B cell (primary cell): ENCODE data around the gene DTNBP1. TPM values are rescaled to one million over a fixed set of nuclear protein-coding genes. Genes with fewer than 3 reads are reported as not detected.

ENCODE experiments used
- ATAC-seq: fragments of 200-7000 bp; cut with Tn5 transposase; one replicate; pipeline ENCODE4 v1.10.0; 2021; ENCODE audit warnings: low read depth, mild to moderate bottlenecking, moderate number of reproducible peaks, moderate library complexity
- CTCF ChIA-PET: fragments of 350-600 bp; sonication (Branson Sonifier 250); formaldehyde crosslinking; loops from one replicate; lab custom pipeline; 2021; ENCODE audit warnings: antibody characterized with exemption, inconsistent platforms; lab: Charles Lee
- POLR2A ChIA-PET: fragments of 350-600 bp; sonication (Branson Sonifier 250); formaldehyde crosslinking; loops from one replicate; lab custom pipeline; 2021; ENCODE audit warnings: antibody characterized with exemption; lab: Charles Lee
- DNase-seq: peaks from one replicate; pipeline ENCODE4 v3.0.0; 2013
- H2AFZ ChIP-seq: 2 replicates; pipeline ENCODE4 v1.6.1; 2012; ENCODE audit warnings: mild to moderate bottlenecking, low read depth, low read length; ENCODE audit not compliant: insufficient read depth, poor library complexity, severe bottlenecking
- H3K27ac ChIP-seq, 2 donors: 1 replicate in 1 of 2; 2 replicates in 1 of 2; pipeline ENCODE4 v1.5.1; 2012 to 2013; ENCODE audit warnings: low read length in 2 of 2, mild to moderate bottlenecking in 2 of 2, moderate library complexity in 1 of 2
- H3K27me3 ChIP-seq, 4 experiments: fragments of 200-600 bp in 1 of 4; sonication (generic) in 1 of 4; replicated peaks in 1 of 4; 1 replicate in 2 of 4; 2 replicates in 2 of 4; pipeline versions ENCODE4 v1.6.1 to v1.7.0; 2013 to 2016; ENCODE audit warnings: low read length in 3 of 4, mild to moderate bottlenecking in 2 of 4, mixed read lengths in 1 of 4, moderate library complexity in 1 of 4; ENCODE audit not compliant: insufficient read depth in 4 of 4, control insufficient read depth in 3 of 4; ENCODE audit errors: control extremely low read depth in 1 of 4
- H3K36me3 ChIP-seq, 2 experiments: replicated peaks in 1 of 2; 1 replicate in 1 of 2; 2 replicates in 1 of 2; pipeline versions ENCODE4 v1.6.1 to v1.7.1; 2013; ENCODE audit warnings: low read length in 1 of 2; ENCODE audit not compliant: insufficient read depth in 2 of 2, control insufficient read depth in 1 of 2; ENCODE audit errors: control extremely low read depth in 1 of 2, extremely low read depth in 1 of 2
- H3K4me1 ChIP-seq, 2 donors: fragments of 200-600 bp in 1 of 2; sonication (generic) in 1 of 2; 1 replicate in 1 of 2; 2 replicates in 1 of 2; pipeline versions ENCODE4 v1.5.1 to v1.6.1; 2013 to 2017; ENCODE audit warnings: low read length in 2 of 2; ENCODE audit not compliant: control insufficient read depth in 2 of 2, insufficient read depth in 2 of 2
- H3K4me2 ChIP-seq: replicated peaks from 2 replicates; pipeline ENCODE3; 2012; ENCODE audit warnings: mild to moderate bottlenecking, low read depth, low read length; ENCODE audit not compliant: poor library complexity, severe bottlenecking
- H3K4me3 ChIP-seq, 5 experiments: fragments of 200-600 bp in 1 of 5; sonication (generic) in 1 of 5; 1 replicate in 3 of 5; 2 replicates in 2 of 5; pipeline versions ENCODE4 v1.5.1 to v1.7.0; 2011 to 2016; ENCODE audit warnings: low read length in 4 of 5, mild to moderate bottlenecking in 4 of 5, low read depth in 2 of 5, control low read depth in 1 of 5, moderate library complexity in 1 of 5; ENCODE audit not compliant: insufficient read depth in 1 of 5; ENCODE audit errors: control extremely low read depth in 1 of 5, extremely low read depth in 1 of 5
- H3K79me2 ChIP-seq: fragments of 200-600 bp; sonication (generic); one replicate; pipeline ENCODE4 v1.6.0; 2016; ENCODE audit warnings: low read length; ENCODE audit not compliant: control insufficient read depth, insufficient read depth
- H3K9ac ChIP-seq: fragments of 200-600 bp; sonication (generic); 2 replicates; pipeline ENCODE4 v1.6.1; 2017; ENCODE audit warnings: mild to moderate bottlenecking, low read length, moderate library complexity
- H3K9me3 ChIP-seq, 3 donors: one replicate each; pipeline versions ENCODE4 v1.6.1 to v1.7.1; 2013; ENCODE audit warnings: low read length in 2 of 3; ENCODE audit not compliant: control insufficient read depth in 2 of 3, insufficient read depth in 1 of 3; ENCODE audit errors: control extremely low read depth in 1 of 3
- H4K20me1 ChIP-seq: 2 replicates; pipeline ENCODE4 v1.6.0; 2012; ENCODE audit warnings: mild to moderate bottlenecking, low read length; ENCODE audit not compliant: insufficient read depth, control insufficient read depth, poor library complexity, severe bottlenecking
- H3K27ac Mint-ChIP-seq: one replicate; pipeline ENCODE4 v1.8.0; 2021; ENCODE audit warnings: mixed read lengths
- H3K27me3 Mint-ChIP-seq: one replicate; pipeline ENCODE4 v1.8.0; 2021; ENCODE audit warnings: mixed read lengths
- H3K4me1 Mint-ChIP-seq: one replicate; pipeline ENCODE4 v1.8.0; 2021; ENCODE audit warnings: mixed read lengths
- H3K4me3 Mint-ChIP-seq: one replicate; pipeline ENCODE4 v1.8.0; 2021; ENCODE audit warnings: mixed read lengths
- H3K9me3 Mint-ChIP-seq: one replicate; pipeline ENCODE4 v1.8.0; 2022; ENCODE audit warnings: mixed read lengths; ENCODE audit not compliant: insufficient read depth
- EZH2 ChIP-seq: IDR thresholded peaks from 2 replicates; pipeline ENCODE4 v1.6.1; 2012; ENCODE audit warnings: borderline replicate concordance, low read depth, mild to moderate bottlenecking, moderate library complexity, low read length; ENCODE audit not compliant: insufficient read depth, poor library complexity, severe bottlenecking
- WGBS: methylation state at CpG from one replicate; pipeline ENCODE4 v1.1.5; 2013; ENCODE audit warnings: missing lambda C conversion rate; ENCODE audit not compliant: insufficient coverage; 5-methylcytosine and 5-hydroxymethylcytosine counted together
- intact Hi-C: fragments of 100-400 bp; cut with micrococcal nuclease; formaldehyde crosslinking; loops from one replicate; pipeline ENCODE4 v1.10.0; 2022
- polyA plus RNA-seq: library from polyadenylated mRNA; depleted of rRNA; stranded (reverse); fragments of >200 nt; gene quantifications from 2 replicates; pipeline ENCODE4 v1.2.3, GENCODE V29; 2012
- total RNA-seq, 2 donors: library from RNA; stranded (reverse); fragments of 120-200 nt in 1 of 2; gene quantifications; 1 replicate in 1 of 2; 2 replicates in 1 of 2; pipeline versions ENCODE4 v1.2.3 to v1.2.4, GENCODE V29; 2013 to 2022
- TF ChIP-seq, protein P1 (sequence below): fragments of 200-600 bp; IDR thresholded peaks from one replicate; pipeline ENCODE4 v1.8.0; 2022; ENCODE audit warnings: antibody characterized with exemption, mild to moderate bottlenecking

Gene DTNBP1
- total and polyA plus RNA-seq, 2 donors (not counting 1 experiment from before 2014, with no cell fraction given), result 31.4 to 73.0 TPM

DNA sequence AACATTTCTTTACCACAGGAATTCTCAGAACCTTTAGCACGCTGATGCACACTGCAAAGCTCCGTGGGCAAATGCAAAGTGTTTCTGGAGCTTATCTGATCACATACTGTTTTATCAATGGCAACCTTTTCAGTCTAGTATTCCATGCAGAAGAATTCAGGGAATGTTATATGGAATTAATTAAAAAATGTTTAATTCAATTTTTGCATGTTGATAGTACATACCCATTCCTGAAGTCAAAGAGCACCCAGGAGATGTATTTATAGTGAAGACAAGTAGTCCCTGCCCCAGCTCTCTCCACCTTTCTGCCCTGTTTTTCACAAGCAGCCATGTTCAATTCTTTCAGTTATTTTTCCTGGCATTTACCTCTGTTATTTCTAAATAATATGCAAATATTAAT lies 55.2 kb downstream of the DTNBP1 start:
- Mint-ChIP-seq H3K4me3 (no peak overlapping the region), H3K27me3 (no peaks in the 10 kb centered on the region), H3K27ac (no peak overlapping the region), H3K9me3 (no peaks in the 10 kb centered on the region), H3K4me1 (peaks cover 17% of the 10 kb centered on the region)
- no peak overlapping the region for H2AFZ ChIP-seq
- ATAC-seq, result no peak
- H3K79me2 ChIP-seq, result peaks cover 73% of the 10 kb centered on the region
- H3K9ac ChIP-seq, result no peak overlapping the region
- peaks cover 12 to 38% of the 10 kb centered on the region in 2 experiments for H3K36me3 ChIP-seq
- intact Hi-C loops, result no loop called here
- H3K4me1 ChIP-seq, result peaks cover 3 to 8% of the 10 kb centered on the region in 2 donors
- TF ChIP-seq EZH2, result no peak
- TF ChIP-seq, protein P1, sequence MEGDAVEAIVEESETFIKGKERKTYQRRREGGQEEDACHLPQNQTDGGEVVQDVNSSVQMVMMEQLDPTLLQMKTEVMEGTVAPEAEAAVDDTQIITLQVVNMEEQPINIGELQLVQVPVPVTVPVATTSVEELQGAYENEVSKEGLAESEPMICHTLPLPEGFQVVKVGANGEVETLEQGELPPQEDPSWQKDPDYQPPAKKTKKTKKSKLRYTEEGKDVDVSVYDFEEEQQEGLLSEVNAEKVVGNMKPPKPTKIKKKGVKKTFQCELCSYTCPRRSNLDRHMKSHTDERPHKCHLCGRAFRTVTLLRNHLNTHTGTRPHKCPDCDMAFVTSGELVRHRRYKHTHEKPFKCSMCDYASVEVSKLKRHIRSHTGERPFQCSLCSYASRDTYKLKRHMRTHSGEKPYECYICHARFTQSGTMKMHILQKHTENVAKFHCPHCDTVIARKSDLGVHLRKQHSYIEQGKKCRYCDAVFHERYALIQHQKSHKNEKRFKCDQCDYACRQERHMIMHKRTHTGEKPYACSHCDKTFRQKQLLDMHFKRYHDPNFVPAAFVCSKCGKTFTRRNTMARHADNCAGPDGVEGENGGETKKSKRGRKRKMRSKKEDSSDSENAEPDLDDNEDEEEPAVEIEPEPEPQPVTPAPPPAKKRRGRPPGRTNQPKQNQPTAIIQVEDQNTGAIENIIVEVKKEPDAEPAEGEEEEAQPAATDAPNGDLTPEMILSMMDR, result no peak
- WGBS, result 100% methylated on average over 1 of the region's 2 CpGs
- CTCF ChIA-PET, result interaction anchor here (1.4 kb wide), 1 partner anchor 16 kb away, joined by 4 read pairs; no protein-coding TSS in a partner anchor
- no peaks in the 10 kb centered on the region for H3K27me3 ChIP-seq
- no peak overlapping the region for H3K4me2 ChIP-seq
- POLR2A ChIA-PET, result no interaction called here
- no peak for DNase-seq
- H3K4me3 ChIP-seq, result no peak overlapping the region
- H3K27ac ChIP-seq, result no peak overlapping the region
- peaks cover 8% of the 10 kb centered on the region for H4K20me1 ChIP-seq
- H3K9me3 ChIP-seq, result no peaks in the 10 kb centered on the region

DNA sequence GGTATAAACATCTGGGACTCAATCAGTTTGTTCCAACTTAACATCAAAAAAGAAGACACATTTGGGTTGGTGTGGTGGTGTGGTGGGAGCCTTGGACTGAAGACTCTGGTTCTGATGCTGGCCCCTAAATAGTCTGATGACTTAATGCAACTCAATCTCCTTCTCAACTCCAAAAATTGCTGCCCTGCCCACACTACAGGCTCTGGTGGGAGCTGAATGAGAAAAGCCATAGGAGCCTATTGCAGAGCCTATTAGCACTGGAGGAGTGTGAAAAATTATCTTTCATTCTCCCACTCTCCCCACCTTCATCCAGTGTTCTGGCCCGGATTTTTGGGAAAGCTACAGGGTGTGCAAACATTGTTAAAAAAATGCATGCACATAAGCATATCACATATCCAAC lies 56.5 kb downstream of the DTNBP1 start:
- H3K4me3 Mint-ChIP-seq, result no peak overlapping the region
- no peaks in the 10 kb centered on the region for H3K4me1 ChIP-seq
- peaks cover 8% of the 10 kb centered on the region for H4K20me1 ChIP-seq
- POLR2A ChIA-PET, result no interaction called here
- H3K79me2 ChIP-seq, result peaks cover 68% of the 10 kb centered on the region
- CTCF ChIA-PET, result interaction anchor here (1.6 kb wide), 1 partner anchor 16 kb away, joined by 3 read pairs; no protein-coding TSS in a partner anchor
- no peak overlapping the region for H3K27ac Mint-ChIP-seq
- TF ChIP-seq EZH2, result no peak
- TF ChIP-seq, protein P1, result no peak
- DNase-seq (no peak), ATAC-seq (no peak)
- H3K27me3 ChIP-seq, result no peaks in the 10 kb centered on the region
- H3K9me3 Mint-ChIP-seq, result no peaks in the 10 kb centered on the region
- no peak overlapping the region for H3K27ac ChIP-seq
- WGBS, result no CpG with 5 or more reads among the region's 1 CpG
- no peaks in the 10 kb centered on the region for H3K27me3 Mint-ChIP-seq
- no peak overlapping the region for H3K4me2 ChIP-seq
- H3K4me3 ChIP-seq, result no peak overlapping the region
- peaks cover 12 to 34% of the 10 kb centered on the region in 2 experiments for H3K36me3 ChIP-seq
- H3K4me1 Mint-ChIP-seq, result peaks cover 7% of the 10 kb centered on the region
- intact Hi-C loops, result no loop called here
- no peaks in the 10 kb centered on the region for H3K9me3 ChIP-seq
- H3K9ac ChIP-seq, result no peak overlapping the region
- no peak overlapping the region for H2AFZ ChIP-seq
